HG03520 (cell line): ENCODE measurements around the gene ILK.

Experiments used
- ATAC-seq: cut with Tn5 transposase; IDR thresholded peaks from one replicate; pipeline ENCODE4 v1.9.1; 2021; ENCODE audit warnings: mild to moderate bottlenecking, moderate library complexity; ENCODE audit not compliant: unreplicated experiment

Gene ILK

DNA sequence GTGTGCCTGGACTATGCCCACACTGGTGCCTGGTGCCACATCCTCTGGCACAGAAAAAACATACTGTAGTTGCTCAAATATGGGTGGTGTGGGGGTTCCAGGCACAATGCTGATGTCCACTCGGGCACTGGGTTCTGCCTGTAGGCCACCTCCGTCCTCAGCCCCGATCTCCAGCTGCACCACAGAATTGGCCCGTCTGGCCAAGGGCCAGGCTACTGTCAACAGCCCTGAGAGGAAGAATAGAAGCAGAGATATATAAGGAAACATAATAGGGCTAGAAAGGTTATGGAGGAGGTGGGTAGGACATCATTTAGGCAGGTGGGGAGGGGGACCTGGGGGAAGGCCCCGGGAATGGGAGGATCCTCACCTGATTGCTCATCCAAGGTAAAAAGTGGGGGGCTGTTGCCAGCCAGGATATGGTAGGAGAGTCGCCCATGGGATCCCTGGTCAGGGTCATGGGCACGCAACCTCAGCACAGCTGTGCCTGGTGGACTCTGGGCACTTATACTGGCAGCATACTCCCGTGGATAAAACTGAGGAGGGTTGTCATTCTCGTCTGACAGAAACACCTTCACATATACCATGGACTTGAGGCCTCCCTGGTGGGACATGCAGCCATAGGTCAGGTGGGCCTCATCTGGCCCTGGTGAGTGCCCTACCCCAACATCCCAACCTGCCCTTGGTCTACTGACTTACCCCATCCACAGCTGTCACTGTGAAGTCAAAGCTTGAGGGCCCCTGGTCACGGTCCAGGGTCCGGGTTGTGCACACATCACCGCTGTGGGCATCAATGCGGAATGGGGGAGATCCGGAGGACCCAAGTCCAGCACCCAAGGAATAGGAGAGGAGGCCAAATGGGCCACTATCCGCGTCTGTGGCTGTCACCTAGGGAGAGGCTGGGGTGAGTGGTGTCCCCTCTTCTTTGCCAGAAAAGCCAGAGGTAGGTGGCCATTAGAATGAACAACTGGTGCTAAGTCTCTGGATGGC, 30.1 kb downstream of the ILK start:
- ATAC-seq = no peak

DNA sequence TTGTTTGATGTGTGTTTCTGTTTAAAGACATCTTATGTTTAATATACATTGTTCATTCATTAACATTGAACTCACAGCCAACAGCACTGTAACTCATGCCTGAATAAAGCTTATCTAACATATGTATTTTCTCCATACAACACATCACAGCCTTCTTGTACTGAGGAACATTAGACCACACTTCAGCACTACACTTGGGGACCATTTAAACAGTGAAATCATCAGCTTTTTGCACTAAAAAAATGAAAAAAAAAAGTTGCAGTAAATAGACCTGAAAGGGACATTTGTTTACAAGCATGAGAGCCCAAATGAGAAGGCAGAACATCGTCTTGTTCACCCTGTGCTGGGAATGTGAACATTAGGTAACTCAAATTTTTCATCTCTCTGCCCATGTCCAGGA, 31.0 kb downstream of the ILK start:
- no peak for ATAC-seq

DNA sequence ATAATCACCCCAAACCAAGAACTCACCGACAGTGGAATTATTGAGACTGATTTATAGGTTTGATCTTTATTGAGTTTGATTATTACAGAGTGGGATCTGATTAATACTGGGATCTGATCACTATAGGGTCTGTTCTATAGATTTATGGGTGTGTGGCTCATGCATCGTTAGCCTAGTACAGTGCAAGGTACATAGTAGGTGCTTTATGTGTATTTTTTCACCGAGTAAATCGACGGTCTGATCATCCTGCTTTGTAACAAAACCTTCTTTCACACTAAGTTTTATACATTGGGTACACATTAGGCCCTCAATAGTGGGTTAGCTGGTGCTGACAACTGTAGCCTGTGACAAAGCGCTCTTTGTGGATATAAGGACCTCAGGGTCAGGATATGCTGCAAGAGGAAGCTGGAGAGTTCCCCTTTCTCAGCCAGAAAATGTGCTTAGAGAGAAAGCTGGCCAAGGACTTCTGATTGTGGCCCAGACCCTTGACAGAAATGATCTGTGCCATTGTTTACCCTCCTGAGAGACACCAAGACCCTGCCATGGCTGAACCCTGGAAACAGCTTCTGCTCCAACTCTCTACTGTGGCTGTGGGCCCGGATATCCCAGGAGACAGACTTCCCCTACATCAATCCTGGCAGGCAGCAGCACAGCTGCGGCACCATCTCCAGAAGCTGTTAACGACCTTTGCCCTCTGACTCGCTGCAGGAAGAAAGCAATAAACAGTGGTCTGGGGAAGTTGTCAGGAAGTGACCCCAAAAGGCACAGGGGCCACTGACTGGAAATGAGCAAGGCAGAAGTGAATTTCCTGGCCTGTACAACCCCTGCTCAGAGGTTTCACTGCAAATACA, 31.7 kb downstream of the ILK start:
- ATAC-seq = no peak

DNA sequence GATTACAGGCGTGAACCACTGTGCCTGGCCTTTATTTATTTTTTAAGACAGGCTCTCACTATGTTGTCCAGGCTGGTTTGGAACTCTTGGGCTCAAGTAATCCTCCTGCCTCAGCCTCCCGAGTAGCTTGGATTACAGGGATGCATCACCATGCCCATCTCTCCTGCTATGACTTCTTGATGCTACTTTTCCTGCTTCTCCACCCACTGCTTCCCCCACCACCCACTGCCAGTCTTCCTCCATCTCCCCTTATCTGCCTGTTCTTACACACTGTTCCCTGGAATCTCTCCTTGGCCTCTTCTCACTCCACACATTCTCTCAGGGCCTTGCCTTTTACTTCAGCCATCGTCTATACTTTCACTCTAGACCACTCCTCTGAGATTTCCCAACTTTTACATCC, 32.9 kb downstream of the ILK start:
- ATAC-seq = no peak

DNA sequence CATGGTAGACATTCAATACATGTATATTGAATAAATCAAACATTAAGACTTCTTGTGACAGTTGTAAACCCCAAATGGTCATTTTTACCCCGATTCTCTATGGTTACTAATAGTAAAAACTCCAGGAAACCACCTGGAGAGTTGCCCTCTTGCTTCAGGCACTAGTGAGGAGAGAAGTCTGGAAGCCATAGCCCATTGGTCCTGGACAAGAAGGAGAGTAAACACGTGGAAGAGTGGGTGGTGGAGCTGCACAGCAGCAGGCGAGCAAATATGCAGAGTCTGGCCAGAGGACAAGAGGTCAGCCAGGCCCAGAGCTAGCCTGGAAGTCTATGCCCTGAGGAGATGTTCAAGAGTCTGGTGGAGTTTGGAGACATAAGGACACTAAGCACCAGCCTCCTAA, 34.3 kb downstream of the ILK start:
- no peak for ATAC-seq

DNA sequence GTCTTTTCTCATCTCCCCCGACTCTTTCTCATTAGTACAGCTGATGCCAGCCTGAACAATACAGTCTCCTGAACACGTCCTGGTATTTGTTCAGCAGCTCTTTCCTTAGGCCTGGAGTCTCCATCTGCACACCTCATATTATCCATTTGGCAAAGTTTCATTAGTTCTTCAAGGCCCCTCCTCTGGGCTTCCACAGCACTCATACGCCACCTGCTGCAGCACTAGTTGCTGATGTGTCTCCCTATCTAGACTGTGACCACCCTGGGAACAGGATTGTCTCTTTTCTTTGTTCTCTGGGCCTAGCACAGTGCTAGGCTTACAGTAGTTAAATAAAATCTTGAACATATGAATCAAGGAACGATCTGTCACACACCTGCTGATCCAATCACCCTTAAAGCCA, 34.9 kb downstream of the ILK start:
- ATAC-seq = no peak

DNA sequence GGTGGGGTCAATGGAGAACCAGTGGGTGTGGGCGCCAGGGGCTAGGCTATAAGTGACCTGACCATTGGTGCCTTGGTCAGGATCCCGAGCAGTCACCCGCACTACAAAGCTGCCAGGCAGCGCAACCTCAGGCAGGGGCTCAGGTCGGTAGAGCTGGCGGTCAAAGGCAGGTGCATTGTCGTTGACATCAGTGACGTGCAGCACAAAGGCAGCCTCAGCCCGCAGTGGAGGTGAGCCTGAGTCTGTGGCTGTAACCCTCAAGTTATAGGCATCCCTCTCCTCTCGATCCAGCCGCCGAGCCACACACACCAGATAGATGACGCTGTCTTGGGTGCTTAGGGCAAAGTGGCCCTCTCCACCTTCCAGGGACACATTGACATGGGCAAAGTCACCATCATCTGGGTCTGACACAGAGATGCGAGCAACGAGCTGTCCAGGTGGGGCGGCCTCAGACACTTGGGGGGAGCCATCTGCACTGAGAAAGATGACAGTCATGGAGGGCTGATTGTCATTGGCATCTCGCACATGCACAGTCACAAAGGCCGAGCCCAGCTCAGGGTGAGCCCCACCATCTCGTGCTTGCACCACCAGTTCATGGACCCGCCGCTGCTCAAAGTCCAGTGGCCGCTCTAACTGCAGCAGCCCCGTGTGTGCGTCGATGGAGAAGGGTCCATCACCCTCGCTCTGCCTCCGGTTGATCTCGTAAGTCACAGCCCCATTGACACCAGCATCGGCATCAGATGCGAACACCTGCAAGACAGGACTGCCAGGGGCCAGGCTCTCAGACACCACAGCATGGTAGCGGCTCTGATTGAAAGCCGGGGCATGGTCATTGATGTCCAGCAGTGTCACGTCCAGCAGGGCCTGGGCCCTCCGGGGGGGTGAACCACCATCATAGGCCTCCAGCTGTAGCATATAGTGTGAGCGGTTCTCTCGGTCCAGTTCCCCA, 36.7 kb downstream of the ILK start:
- ATAC-seq = no peak

DNA sequence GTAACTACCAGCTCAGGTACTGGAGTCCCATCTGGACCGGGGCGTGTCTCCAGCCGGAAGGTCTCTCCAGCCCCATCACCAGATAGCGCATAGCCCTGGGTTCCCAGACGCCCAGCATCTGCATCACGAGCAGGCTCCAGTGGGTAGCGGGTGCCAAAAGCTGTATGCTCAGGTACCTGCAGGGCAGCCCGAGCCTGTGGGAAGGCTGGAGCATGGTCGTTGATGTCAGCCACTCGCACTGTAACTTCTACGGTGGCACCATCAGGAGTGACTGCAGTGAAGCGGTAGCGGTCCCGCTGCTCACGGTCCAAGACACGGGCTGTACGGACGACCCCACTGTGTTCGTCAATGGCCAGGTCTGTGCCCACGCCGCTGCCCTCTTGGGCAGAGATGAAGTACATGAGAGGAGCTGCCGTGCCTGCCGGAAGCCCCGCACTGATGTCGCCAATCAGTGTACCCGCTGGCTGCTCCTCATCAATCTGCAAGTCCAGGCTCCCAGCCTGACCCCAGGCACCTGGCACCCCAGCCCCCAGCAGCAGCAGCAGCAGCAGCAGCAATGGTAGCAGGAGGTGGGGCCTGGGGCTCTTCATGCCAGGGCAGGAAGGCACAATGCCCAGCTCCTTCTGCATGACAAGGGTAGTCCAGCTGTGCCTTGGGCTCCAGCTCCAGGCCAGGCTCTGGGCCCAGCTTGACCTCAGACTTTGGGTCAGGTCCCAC, 37.6 kb downstream of the ILK start:
- no peak for ATAC-seq

DNA sequence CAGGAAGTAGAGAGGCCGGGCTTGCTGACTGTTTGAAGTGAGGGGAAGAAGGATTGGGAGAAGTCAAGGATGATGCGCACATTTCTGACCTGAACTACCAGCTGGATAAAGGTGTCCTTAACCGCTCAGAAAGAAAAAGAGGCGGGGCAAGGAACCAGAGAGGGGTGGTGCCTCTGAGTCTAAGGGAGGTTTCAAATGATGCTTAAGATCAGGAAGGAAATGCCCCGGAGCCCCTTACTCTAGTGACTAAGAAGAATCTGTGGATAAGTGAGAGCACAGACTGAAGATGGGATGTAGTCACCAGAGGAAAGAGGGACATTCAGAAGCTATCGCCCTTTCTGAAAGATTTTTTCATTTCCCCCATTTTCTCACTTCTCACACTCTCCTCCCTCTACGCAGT, 39.4 kb downstream of the ILK start:
- ATAC-seq = no peak

DNA sequence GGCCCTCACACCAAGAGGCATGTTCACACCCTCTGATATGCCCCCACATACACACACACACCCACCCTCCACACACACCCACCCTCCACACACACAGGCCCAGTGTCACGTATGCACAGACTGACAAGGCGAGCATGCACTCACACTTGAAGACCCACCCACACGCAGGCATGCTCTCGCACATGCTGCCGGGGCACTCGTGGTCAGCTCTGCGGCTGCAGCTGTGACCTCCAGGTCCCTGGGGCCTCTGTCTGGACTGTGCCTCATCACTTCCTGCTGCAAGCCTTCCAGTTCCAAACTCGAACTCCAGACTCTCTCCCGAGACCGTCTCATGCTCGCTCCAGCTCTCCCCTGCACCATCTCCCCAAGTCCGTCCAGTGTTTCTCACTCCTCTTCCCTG, 42.5 kb downstream of the ILK start:
- no peak for ATAC-seq

DNA sequence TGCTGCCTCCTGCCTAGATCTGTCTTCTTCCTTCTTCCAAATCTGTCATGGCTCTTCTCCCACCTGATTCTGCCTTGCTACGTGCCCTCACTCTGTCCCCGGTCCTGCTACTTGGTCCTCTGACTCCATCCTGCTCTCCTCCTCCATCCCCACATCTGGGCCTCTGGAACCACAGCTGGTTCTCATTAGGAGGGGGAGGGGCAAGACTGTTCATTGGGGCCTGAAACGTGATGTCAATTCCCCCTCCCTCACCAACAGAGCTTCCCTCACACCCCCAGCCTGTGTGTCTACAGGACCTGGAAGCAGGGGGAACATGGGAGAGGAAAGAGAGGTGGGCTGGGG, 43.0 kb downstream of the ILK start:
- no peak for ATAC-seq

DNA sequence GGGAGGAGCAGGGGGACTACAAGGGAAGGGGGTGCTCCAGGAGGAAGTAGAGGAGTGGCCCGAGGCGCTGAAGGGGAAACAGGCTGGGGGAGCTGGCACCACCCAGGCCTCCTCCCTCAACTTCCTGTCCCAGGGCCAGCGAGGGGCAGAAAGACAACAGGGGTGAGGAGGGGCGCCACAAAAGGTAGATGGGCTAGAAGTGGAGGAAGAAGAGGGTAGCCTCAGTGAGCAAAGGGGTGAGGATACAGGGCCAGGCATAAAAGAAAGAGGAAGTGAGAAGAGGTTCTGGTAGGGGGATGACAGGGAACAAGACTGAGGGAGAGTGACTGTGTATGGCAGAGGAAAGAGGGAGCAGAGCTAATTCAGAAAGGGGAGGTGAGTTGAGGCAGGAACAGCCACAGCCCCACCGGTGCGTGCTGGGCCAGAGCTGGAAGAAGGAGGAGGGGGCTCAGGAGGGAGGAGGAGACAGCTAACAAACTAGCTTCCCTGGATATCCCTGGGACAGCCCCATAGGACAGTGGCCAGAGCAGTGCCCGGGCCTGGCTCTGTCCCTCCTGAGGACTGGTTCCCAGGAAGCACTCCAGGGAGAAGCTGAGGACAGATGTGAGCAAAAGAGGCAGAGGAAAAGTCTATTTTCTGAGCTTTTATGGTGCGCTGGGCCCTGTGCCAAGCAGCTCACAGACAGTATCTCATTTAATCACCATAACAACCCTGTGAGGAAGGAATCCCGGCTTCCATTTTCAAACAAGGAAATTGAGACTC, 43.5 kb downstream of the ILK start:
- peak; percentile 86 for ATAC-seq

DNA sequence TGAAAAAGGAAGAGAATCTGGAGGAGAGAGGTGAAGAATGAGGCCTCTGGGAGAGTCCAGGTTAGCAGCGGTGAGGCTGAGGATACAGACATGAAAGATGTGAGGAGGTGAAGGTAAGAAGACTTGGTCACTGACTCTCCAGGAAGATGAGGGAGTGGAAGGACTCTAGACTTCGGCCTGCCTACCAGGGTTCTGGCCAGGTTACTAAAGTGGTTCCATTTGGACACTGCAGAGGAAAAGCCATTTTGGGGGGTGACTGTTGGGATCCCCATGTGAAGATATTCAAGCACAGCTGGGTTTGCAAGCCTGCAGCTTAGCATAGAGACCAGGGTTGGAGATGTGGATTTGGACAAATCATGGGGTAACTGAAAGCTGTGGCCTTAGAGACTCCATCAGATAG, 44.3 kb downstream of the ILK start:
- ATAC-seq = no peak

DNA sequence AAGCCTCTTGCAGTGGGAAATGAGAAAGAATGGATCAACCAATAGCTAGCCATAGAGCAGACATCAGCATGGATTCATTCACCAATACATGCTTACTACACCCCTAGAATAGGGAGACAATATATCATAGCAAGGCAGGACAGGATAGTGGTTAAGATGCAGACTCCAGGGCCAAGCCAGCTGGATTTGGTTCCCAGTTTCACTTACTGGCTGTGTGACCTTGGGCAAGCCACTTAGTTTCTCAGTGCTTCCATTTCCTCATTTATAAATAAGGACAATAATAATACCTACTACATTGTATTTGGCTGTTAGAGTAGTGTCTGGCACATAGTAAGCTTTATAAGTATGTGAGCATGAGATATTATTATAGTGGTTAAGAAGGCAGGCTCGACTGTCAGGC, 44.9 kb downstream of the ILK start:
- ATAC-seq = no peak

DNA sequence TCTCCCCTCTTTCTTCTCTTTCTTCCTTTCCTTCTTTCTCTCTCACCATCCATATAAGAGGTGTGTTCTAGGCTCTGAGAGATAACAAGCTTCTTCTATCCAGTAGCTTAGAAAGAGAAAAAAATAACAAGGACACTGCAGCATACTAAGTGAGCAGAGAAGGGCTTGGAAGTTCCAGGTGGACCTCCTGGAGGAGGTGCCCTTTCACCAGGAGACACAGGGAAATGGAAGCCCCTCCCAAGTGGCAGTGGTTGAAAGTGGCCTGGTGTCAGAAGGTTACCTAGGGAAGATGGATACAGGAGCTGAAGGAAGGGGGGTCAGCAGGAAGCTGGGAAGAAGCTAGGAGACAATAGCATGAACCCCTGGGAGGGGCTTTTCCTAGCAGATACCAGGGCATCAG, 46.5 kb downstream of the ILK start:
- no peak for ATAC-seq

DNA sequence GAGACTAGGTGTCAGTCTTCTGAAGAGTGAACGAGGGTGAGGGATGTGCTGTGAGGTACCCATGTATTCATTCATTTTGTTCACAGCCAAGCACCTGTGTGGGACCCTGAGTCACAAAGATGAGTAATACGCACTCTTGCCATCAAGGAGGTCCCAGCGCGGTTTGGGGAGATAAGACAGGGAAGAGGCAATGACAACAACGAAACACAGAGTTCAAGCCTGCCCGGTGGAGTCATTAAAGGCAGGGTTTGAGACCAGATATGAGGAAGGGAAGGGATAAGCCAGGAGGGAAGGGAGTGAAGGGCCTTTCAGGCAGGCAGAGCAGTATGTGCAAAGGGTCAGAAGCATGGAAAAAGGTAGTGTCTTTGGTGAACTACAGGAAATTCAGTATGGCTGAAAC, 47.4 kb downstream of the ILK start:
- ATAC-seq = no peak

DNA sequence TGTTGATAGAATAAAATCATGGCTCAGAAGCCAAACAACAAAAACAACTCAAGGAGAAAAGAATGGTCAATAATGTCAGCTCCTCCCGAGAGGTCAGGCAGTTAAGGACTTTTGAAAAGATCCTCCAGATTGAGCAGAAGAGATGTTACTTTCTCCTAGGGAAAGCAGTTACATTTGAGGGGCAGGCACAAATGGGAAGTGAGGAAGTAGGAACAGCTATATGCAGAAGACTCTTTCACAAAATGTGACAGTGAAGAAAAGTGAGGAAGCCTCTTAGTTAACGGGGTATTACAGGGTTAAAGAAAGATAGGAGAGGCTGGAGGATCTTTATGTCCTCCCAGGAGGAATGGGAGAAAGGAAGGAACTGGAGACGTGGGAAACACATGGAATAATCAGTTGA, 48.6 kb downstream of the ILK start:
- ATAC-seq = no peak

DNA sequence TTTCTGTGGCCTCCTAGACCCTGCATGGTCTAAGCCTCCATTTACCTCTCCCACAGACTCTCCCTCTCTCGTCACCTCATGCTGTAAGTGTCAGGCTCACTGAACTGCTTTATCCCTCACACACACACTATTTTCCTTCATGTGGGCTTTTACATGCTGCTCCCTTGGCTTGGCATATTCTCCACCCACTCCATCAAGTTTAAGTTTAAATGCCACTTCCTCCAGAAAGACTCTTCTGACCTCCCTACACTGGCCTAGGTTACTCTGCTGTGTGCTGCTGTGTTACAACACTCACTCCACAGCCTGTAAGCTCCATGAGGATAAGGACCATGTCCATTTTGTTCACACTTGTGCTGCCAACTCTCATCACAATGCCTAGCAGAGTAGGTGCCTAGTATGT, 49.5 kb downstream of the ILK start:
- ATAC-seq = no peak

DNA sequence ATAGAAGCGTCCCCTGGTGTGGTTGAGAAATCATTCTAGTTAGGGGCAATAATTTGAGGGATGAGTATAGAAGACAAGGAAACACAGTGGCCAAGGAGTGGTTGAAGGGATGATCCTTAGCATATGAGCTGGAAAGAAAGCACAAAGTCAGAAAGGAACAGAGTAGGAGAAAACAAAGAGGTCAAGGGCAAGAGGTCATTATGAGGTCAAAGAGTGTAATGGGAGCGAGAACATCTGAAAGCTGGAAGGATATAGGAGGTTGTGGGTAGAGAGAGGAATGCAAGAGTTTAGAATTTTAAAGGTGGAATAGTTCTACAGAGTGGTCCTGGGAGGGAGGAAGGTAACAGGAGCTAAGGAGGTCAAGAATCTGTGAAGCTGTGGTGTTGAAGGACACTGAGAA, 50.1 kb downstream of the ILK start:
- ATAC-seq = no peak
